OCI-LY3 (cell line): Measurements from ENCODE around the gene NUBPL.

Experiments
- CTCF ChIP-seq: fragments of 200-600, 300-600 bp; sonication (generic); IDR thresholded peaks from 2 replicates; pipeline ENCODE4 v1.5.1; 2014; ENCODE audit warnings: antibody characterized with exemption, low read length, low read depth
- EZH2phosphoT487 ChIP-seq: fragments of 200-600 bp; shearing (Covaris generic); IDR thresholded peaks from 2 replicates; pipeline ENCODE4 v1.6.1; 2018; ENCODE audit warnings: antibody characterized with exemption, mixed run types, low read depth

- no peak for TF ChIP-seq CTCF
- TF ChIP-seq EZH2phosphoT487 = no peak
These were observed 19.5 kb upstream of the NUBPL start for GRCh38 chr14:31541702-31542101.
